CD4-positive, alpha-beta T cell treated with Interferon gamma for 1 hour (primary cell): ENCODE measurements around the gene ETV2.
A peak's percentile ranks its signal among the peaks of the same experiment; 100 is the strongest.
"Not testable (repeated sequence)": the region's sequence is repeated elsewhere in the genome, so short reads cannot be mapped to it uniquely, and the experiment has no call there.

Source experiments
- DNase-seq: peaks from one replicate; pipeline ENCODE4 v3.0.0-alpha.2; 2020

ETV2 gene

GRCh38 chr19:35661995-35662340 is 20.4 kb downstream of the ETV2 start:
- no peak for DNase-seq

GRCh38 chr19:35663981-35664380 is 22.4 kb downstream of the ETV2 start:
- DNase-seq, result no peak

- DNase-seq, result no peak
Observed at GRCh38 chr19:35665157-35665556, 23.6 kb downstream of the ETV2 start.

- DNase-seq, result no peak
Observed at GRCh38 chr19:35665604-35666003, 24.1 kb downstream of the ETV2 start.

- no peak for DNase-seq
Observed at GRCh38 chr19:35666251-35666913, 24.8 kb downstream of the ETV2 start, which contains the start of gene UPK1A. TSS of gene UPK1A (plus strand) at chr19:35666517. CDS start at chr19:35666813, 296 bp downstream.

- DNase-seq, result no peak
Observed at GRCh38 chr19:35669566-35669965, 28.0 kb downstream of the ETV2 start.

- no peak for DNase-seq
Observed at GRCh38 chr19:35669974-35670373, 28.4 kb downstream of the ETV2 start.

- no peak for DNase-seq
Observed at GRCh38 chr19:35670686-35671085, 29.1 kb downstream of the ETV2 start.

- DNase-seq, result no peak
Observed at GRCh38 chr19:35671818-35672217, 30.3 kb downstream of the ETV2 start.

GRCh38 chr19:35673121-35673804 is 31.7 kb downstream of the ETV2 start:
- peak; percentile 12 for DNase-seq

- DNase-seq, result no peak
Observed at GRCh38 chr19:35675589-35676140, 34.1 kb downstream of the ETV2 start.

- no peak for DNase-seq
Observed at GRCh38 chr19:35689836-35690235, 48.3 kb downstream of the ETV2 start.

- not testable (repeated sequence) for DNase-seq
Observed at GRCh38 chr19:35691106-35691505, 49.6 kb downstream of the ETV2 start.

- DNase-seq, result no peak
Observed at GRCh38 chr19:35692010-35692409, 50.5 kb downstream of the ETV2 start.

- DNase-seq, result no peak
Observed at GRCh38 chr19:35693422-35693821, 51.9 kb downstream of the ETV2 start.

GRCh38 chr19:35693835-35694599 is 52.5 kb downstream of the ETV2 start:
- peak; percentile 88 for DNase-seq
